HUES6 (cell line): Measurements from ENCODE around the gene RB1.
A peak's percentile ranks its signal among the peaks of the same experiment; 100 is the strongest.
"Not testable (repeated sequence)": the region's sequence is repeated elsewhere in the genome, so short reads cannot be mapped to it uniquely, and the experiment has no call there.

ENCODE experiments used
- H3K27ac ChIP-seq: 2 replicates; pipeline ENCODE4 v1.7.0; 2013; ENCODE audit warnings: low read depth, mild to moderate bottlenecking, low read length, inconsistent platforms
- H3K27me3 ChIP-seq: 2 replicates; pipeline ENCODE4 v1.6.1; 2013; ENCODE audit warnings: low read length; ENCODE audit not compliant: control insufficient read depth, insufficient read depth
- H3K36me3 ChIP-seq: 2 replicates; pipeline ENCODE4 v1.6.1; 2013; ENCODE audit warnings: low read length; ENCODE audit not compliant: control insufficient read depth, insufficient read depth
- H3K4me1 ChIP-seq: 2 replicates; pipeline ENCODE4 v1.6.1; 2013; ENCODE audit warnings: low read length; ENCODE audit not compliant: control insufficient read depth, insufficient read depth
- H3K4me3 ChIP-seq: 2 replicates; pipeline ENCODE4 v1.5.1; 2013; ENCODE audit warnings: low read depth, low read length
- H3K9ac ChIP-seq: one replicate; pipeline ENCODE4 v1.6.1; 2013; ENCODE audit warnings: mild to moderate bottlenecking, low read length
- H3K9me3 ChIP-seq: 2 replicates; pipeline ENCODE4 v1.6.1; 2013; ENCODE audit warnings: low read depth, low read length; ENCODE audit not compliant: control insufficient read depth, insufficient read depth

The RB1 gene

DNA sequence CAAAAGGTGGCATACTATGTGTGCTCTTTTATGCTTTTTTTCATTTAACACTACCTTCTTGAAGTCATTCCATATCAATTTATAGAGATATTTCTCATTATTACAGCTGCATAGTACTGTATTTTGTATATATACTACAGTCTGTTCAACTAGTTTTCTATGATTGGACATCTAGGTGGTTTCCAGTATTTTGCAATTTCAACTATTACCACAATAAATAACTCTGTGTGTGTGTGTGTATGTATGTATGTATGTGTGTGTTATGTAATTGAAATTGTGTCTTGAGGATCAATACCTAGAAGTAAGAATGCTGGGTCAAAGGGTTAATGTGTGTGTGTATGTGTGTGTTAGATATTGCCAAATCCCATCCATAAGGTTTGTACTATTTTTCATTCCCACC, 102.3 kb downstream of the RB1 start:
- Histone ChIP-seq H3K27me3 (no peaks in the 10 kb centered on the region), H3K4me1 (peaks cover 4% of the 10 kb centered on the region; the same call in 1 of the 2 replicates), H3K36me3 (no peaks in the 10 kb centered on the region), H3K9ac (no peak overlapping the region), H3K4me3 (no peak overlapping the region), H3K9me3 (no peaks in the 10 kb centered on the region), H3K27ac (no peak overlapping the region)

DNA sequence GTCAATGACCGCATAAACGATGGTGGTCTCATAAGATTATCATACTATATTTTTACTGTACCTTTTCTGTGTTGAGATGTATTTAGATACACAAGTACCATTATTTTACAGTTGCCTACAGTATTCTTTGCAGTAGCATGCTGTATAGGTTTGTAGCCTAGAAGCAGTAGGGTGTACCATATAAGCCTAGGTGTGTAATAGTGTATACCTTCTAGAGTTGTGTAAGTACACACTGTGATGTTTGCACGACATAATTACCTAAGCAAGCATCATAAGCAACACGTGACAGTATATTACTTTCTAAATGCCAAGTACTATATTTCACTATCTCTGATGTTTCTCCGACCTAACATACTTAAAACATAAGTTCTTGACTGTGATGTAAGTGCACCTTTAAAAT, 106.6 kb downstream of the RB1 start:
- Histone ChIP-seq H3K4me1 (peaks cover 12% of the 10 kb centered on the region; the same call in 1 of the 2 replicates), H3K4me3 (peak overlapping the region; percentile 71), H3K9me3 (no peaks in the 10 kb centered on the region), H3K9ac (no peak overlapping the region), H3K27ac (no peak overlapping the region), H3K27me3 (no peaks in the 10 kb centered on the region), H3K36me3 (no peaks in the 10 kb centered on the region)

DNA sequence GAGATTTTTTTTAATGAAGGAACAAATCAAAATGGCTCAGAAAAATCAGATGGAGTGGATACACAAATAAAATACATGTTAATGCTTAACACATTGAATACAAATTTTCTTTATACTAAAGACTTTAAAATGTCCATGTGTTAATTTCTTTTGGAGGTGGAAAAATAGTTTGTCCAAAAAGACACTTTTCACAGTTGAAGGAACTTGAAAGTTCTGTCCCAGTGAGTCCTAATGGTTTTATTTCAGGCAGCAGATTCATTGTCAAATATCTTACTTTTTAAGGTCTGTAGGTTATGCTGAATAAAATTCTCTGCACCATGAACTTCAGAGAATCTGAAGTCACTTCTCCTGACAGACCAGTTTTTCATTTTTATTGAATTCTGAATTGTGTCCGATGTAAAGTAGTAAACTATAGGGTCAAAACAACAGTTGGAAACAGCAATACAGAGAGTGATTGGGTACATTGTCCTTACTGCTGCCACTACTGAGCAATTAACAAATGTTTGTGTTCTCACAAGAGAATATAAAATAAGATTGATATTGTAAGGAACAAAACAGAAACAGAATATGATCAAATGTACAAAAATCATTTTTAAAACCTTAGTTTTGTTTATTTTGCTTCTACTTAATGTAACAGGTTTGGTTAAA, 107.7 kb downstream of the RB1 start:
- peak overlapping the region; percentile 62 for H3K9ac ChIP-seq
- H3K4me1 ChIP-seq, result peaks cover 12% of the 10 kb centered on the region; the same call in 1 of the 2 replicates
- no peaks in the 10 kb centered on the region for H3K27me3 ChIP-seq
- H3K4me3 ChIP-seq, result peak overlapping the region; percentile 71
- no peaks in the 10 kb centered on the region for H3K9me3 ChIP-seq
- H3K27ac ChIP-seq, result peak overlapping the region; percentile 64; the same call in 1 of the 2 replicates
- no peaks in the 10 kb centered on the region for H3K36me3 ChIP-seq

DNA sequence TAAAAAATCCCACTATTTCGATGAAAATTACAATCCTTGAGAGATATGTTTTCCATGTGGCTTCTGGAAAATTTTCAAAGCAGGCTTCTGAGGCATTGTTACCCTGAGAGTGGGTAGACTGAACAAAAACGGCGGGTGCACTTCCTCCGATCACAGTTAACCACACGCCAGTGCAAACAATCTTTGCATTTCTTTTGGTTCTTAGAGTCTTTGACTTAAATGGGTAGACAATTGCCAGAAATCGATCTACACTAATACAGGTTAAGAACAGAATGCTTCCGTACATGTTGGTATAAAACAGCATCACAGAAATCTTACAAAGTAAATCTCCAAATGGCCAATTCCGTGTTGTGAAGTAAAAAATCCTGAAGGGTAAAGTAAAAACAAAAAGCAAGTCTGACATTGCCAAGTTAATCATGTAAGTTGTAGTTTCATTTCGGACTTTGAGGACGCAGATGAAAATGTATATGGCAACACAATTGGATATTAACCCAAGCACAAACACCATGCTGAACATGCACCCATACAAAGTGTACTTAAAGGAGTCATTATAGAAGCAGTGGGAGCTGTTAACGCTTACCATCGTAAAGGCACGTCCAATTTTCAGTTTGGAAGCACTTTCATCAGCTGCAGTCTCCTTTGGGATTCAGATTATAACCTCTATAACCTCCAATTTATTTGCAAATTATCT, 108.4 kb downstream of the RB1 start:
- H3K27ac ChIP-seq, result peak overlapping the region; percentile 72; the same call in 1 of the 2 replicates
- H3K27me3 ChIP-seq, result no peaks in the 10 kb centered on the region
- peaks cover 12% of the 10 kb centered on the region; the same call in 1 of the 2 replicates for H3K4me1 ChIP-seq
- no peaks in the 10 kb centered on the region for H3K36me3 ChIP-seq
- H3K9me3 ChIP-seq, result no peaks in the 10 kb centered on the region
- H3K9ac ChIP-seq, result peak overlapping the region; percentile 62
- peak overlapping the region; percentile 71 for H3K4me3 ChIP-seq

DNA sequence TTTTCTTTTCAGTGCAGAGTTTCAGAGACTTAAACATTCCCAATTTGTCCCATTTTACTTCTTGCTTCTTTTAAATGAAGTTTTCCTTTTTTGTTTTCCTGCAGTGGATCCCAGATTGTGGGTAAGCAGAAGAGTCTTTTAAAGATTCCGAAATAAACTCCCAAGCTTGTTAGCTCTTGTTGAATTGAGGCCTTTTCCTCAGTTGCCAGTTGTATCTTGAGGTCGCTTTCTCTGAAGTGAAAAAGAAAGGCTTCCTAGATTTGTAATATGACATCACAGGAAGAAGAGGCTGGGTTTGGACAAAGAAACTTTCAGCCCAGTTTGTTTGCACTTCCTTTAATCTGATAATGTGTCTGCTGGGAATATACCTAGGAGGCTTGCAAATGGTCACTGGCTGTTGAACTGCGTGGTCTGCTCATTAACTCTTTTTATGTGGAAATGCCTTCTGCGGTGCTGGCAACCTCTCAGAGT, 109.4 kb downstream of the RB1 start, which contains the start of gene LPAR6:
Gene LPAR6 (minus strand): TSS at position 233 of the 471 bp plus-strand sequence. CDS start 690 bp downstream, outside the sequence.
- H3K36me3 ChIP-seq, result no peaks in the 10 kb centered on the region
- H3K4me3 ChIP-seq, result peak within 1 kb of the TSS; percentile 71
- peak within 1 kb of the TSS; percentile 72; the same call in 1 of the 2 replicates for H3K27ac ChIP-seq
- H3K9ac ChIP-seq, result peak within 1 kb of the TSS; percentile 62
- no peaks in the 10 kb centered on the region for H3K27me3 ChIP-seq
- H3K4me1 ChIP-seq, result peaks cover 12% of the 10 kb centered on the region; the same call in 1 of the 2 replicates
- no peaks in the 10 kb centered on the region for H3K9me3 ChIP-seq

DNA sequence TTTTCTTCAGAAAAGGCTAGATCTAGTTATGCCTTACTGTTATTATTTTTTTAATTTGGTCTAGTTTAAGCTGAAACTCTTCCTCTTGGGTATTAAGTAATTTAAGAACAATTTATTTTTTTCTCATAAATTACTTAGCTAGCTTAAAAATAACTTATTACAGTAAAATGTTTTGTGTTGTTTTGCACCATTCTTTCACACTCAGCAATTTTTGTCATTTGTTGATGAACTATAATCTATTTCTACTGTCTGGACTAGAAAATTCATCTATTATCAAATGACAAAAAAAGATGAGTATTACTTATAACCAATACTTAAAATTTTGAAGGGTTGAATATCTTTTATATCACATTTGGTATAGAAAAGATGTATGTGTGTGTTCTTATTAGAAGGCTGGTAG, 111.0 kb downstream of the RB1 start:
- Histone ChIP-seq H3K9ac (no peak overlapping the region), H3K27ac (no peak overlapping the region), H3K27me3 (no peaks in the 10 kb centered on the region), H3K9me3 (peaks cover 2% of the 10 kb centered on the region; the same call in 1 of the 2 replicates), H3K36me3 (no peaks in the 10 kb centered on the region), H3K4me1 (peaks cover 12% of the 10 kb centered on the region; the same call in 1 of the 2 replicates), H3K4me3 (no peak overlapping the region)

DNA sequence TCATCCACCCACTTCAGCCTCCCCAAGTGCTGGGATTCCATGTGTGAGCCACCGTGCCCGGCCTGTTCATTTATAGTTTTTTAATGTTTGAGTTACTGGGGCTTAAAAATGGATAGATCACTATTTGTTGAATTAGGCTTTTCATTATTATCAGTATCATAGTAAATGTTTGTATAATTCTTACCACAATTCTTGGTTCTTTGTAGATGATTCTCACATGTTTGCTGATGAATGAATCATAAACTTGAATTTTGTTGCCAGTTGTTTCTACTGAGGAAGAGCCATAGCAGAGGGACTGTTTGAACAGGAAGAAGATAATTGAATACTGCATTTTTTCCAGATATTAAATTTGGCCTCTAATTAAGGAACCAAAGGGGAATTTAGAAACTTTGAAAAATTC, 112.0 kb downstream of the RB1 start:
- Histone ChIP-seq H3K27ac (no peak overlapping the region), H3K4me3 (no peak overlapping the region), H3K9ac (no peak overlapping the region), H3K27me3 (no peaks in the 10 kb centered on the region), H3K36me3 (no peaks in the 10 kb centered on the region), H3K4me1 (0 out of 2 replicates have a peak, but pooled peaks cover 8% of the 10 kb centered on the region), H3K9me3 (peaks cover 2% of the 10 kb centered on the region; the same call in 1 of the 2 replicates)

DNA sequence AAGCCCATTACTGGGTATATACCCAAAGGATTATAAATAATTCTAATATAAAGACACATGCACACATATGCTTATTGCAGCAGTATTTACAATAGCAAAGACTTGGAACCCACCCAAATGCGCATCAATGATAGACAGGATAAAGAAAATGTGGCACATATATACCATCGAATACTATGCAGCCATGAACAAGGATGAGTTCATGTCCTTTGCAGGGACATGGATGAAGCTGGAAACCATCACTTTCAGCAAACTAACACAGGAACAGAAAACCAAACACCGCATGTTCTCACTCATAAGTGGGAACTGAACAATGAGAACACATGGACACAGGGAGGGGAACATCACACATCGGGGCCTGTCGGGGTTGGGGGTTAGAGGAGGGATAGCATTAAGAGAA, 118.5 kb downstream of the RB1 start:
- not testable (repeated sequence) for H3K36me3 ChIP-seq, H3K9me3 ChIP-seq, H3K27me3 ChIP-seq, H3K4me3 ChIP-seq, H3K27ac ChIP-seq, H3K4me1 ChIP-seq, H3K9ac ChIP-seq

DNA sequence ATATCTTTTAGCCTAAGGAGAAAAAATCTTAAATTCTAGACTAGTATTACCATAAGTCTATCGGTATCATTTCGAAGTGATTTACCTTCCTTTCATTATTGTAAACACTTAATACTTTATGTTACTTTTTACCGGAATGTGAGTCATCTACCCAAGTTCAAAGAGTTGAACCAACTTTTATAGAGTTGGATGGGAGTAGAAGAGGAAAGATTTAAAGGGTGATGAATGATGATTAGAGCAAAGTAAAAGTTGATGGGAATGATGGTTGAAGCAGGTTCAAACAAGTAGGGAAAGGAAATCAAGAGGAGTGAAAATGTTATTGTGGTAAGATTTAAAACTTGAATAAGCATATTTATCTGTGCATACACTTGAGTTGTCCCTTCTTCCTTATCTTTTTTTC, 120.7 kb downstream of the RB1 start:
- H3K4me1 ChIP-seq, result no peaks in the 10 kb centered on the region
- H3K9me3 ChIP-seq, result no peaks in the 10 kb centered on the region
- no peak overlapping the region for H3K9ac ChIP-seq
- no peaks in the 10 kb centered on the region for H3K36me3 ChIP-seq
- H3K27ac ChIP-seq, result no peak overlapping the region
- H3K4me3 ChIP-seq, result no peak overlapping the region
- no peaks in the 10 kb centered on the region for H3K27me3 ChIP-seq

DNA sequence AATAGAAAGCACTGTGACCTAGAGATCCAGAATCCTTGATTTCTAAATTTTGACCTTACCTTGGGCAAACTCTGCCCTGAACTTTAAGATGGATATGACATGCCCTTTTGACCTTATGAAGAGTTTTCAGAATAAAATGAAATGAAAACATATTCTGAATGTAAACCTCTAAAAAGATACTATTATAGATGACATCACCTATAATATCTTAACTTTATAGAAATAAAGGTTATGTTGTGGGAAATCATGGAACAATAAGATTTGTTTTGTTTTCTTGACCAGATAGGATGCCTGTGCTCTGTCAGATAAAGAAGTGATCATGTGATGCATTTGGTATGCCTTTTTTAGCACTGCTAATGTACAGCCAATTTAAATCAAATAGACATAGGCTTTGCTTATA, 122.5 kb downstream of the RB1 start:
- no peaks in the 10 kb centered on the region for H3K4me1 ChIP-seq
- H3K9ac ChIP-seq, result no peak overlapping the region
- H3K4me3 ChIP-seq, result no peak overlapping the region
- no peaks in the 10 kb centered on the region for H3K36me3 ChIP-seq
- H3K9me3 ChIP-seq, result no peaks in the 10 kb centered on the region
- H3K27ac ChIP-seq, result no peak overlapping the region
- H3K27me3 ChIP-seq, result no peaks in the 10 kb centered on the region

DNA sequence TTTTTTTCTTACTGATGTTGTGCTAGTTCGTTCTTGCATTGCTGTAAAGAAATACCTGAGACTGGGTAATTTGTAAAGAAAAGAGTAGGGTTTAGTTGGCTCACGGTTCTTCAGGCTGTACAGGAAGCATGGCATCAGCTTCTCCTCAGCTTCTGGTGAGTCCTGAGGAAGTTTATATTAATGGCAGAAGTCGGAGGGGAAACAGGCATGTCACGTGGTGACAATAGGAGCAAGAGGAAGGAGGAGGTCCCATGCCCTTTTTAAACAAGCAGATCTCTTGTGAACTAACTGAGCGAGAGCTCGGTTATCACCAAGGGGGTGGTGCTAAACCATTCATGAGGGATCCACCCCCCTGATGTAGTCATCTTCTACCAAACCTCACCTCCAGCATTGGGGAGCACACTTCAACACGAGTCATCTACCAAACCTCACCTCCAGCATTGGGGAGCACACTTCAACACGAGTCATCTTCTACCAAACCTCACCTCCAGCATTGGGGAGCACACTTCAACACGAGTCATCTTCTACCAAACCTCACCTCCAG, 123.3 kb downstream of the RB1 start:
- not testable (repeated sequence) for H3K27ac ChIP-seq, H3K4me3 ChIP-seq, H3K27me3 ChIP-seq, H3K9ac ChIP-seq, H3K4me1 ChIP-seq, H3K36me3 ChIP-seq, H3K9me3 ChIP-seq
